HL-60 (cell line): ENCODE data around the gene NXPH1.

Experiments used
- DNase-seq, 2 experiments: peaks; one replicate each; pipeline ENCODE4 v3.0.0-alpha.2; 2010 to 2020; ENCODE audit warnings: low read depth in 1 of 2, low spot score in 1 of 2
- H3K27ac ChIP-seq: fragments of 250-450 bp; sonication (Bioruptor Pico); replicated peaks from 2 replicates; pipeline ENCODE4 v1.5.1; 2020; ENCODE audit warnings: mild to moderate bottlenecking, moderate library complexity
- H3K27me3 ChIP-seq: fragments of 250-450 bp; sonication (Bioruptor Pico); 2 replicates; pipeline ENCODE4 v1.5.1; 2021; ENCODE audit warnings: mild to moderate bottlenecking, moderate library complexity; ENCODE audit not compliant: insufficient read depth, poor library complexity, severe bottlenecking
- H3K4me3 ChIP-seq: replicated peaks from 2 replicates; pipeline ENCODE4 v1.5.1; 2011; ENCODE audit warnings: mild to moderate bottlenecking, control low read depth, low read length; ENCODE audit not compliant: insufficient read depth
- CTCF ChIP-seq: IDR thresholded peaks from one replicate; pipeline ENCODE4 v1.5.1; 2011; ENCODE audit warnings: low read length, control low read depth, inconsistent platforms; ENCODE audit not compliant: insufficient read depth
- GABPA ChIP-seq: IDR thresholded peaks from 2 replicates; pipeline ENCODE4 v1.6.1; 2012; ENCODE audit warnings: low read depth
- POLR2AphosphoS5 ChIP-seq: IDR thresholded peaks from 2 replicates; pipeline ENCODE4 v1.6.1; 2012; ENCODE audit warnings: low read depth
- REST ChIP-seq: IDR thresholded peaks from 2 replicates; pipeline ENCODE4 v1.6.1; 2012; ENCODE audit warnings: low read depth; ENCODE audit not compliant: insufficient replicate concordance
- SPI1 ChIP-seq: IDR thresholded peaks from 2 replicates; pipeline ENCODE4 v1.6.1; 2012; ENCODE audit warnings: low read depth, mild to moderate bottlenecking, borderline replicate concordance

The NXPH1 gene

GRCh38 chr7:8442814-8443304, 9.4 kb downstream of the NXPH1 start:
- Histone ChIP-seq H3K27me3 (peaks cover 38% of the 10 kb centered on the region), H3K4me3 (no peak overlapping the region), H3K27ac (no peak overlapping the region)
- DNase-seq = peak in 1 of 2 experiments; percentile 37
- peak; percentile 95 for TF ChIP-seq REST
- no peak for TF ChIP-seq SPI1

- Histone ChIP-seq H3K4me3 (no peak overlapping the region), H3K27me3 (peaks cover 31% of the 10 kb centered on the region), H3K27ac (no peak overlapping the region)
- TF ChIP-seq GABPA = no peak
- no peak for TF ChIP-seq POLR2AphosphoS5
- TF ChIP-seq CTCF = no peak
- TF ChIP-seq SPI1 = no peak
- no peak for TF ChIP-seq REST
- DNase-seq = no peak
These were observed 10.4 kb downstream of the NXPH1 start for GRCh38 chr7:8443576-8444467.

GRCh38 chr7:8444468-8444769, 11.0 kb downstream of the NXPH1 start:
- no peak for DNase-seq
- no peak overlapping the region for H3K27ac ChIP-seq
- H3K4me3 ChIP-seq = no peak overlapping the region
- peaks cover 31% of the 10 kb centered on the region for H3K27me3 ChIP-seq
- TF ChIP-seq GABPA = no peak
- no peak for TF ChIP-seq CTCF
- no peak for TF ChIP-seq SPI1
- no peak for TF ChIP-seq POLR2AphosphoS5
- TF ChIP-seq REST = no peak
